GM12878 (cell line): Measurements from ENCODE around the gene SETD1A. TPM values are rescaled to one million over a fixed set of nuclear protein-coding genes. Genes with fewer than 3 reads are reported as not detected.

Source experiments
- CHD2 ChIP-seq: IDR thresholded peaks from 2 replicates; pipeline ENCODE4 v1.6.1; 2011; ENCODE audit warnings: low read depth, low read length, improper control_type of control experiment, borderline replicate concordance
- polyA plus RNA-seq, 11 experiments: library from polyadenylated mRNA; depleted of rRNA in 4 of 11; unstranded in 6 of 11; stranded (reverse) in 5 of 11; fragments of >200 nt; fragmentation: Nextera tagmentation in 4 of 11; fragmentation: Illumina TruSeq in 1 of 11; extraction: Ambion mirVana in 4 of 11; extraction: Trizol in 1 of 11; gene quantifications; 1 replicate in 1 of 11; 2 replicates in 10 of 11; pipeline versions ENCODE4 v1.2.1 to v1.2.3, GENCODE V29; 2011 to 2016; ENCODE audit warnings: inconsistent platforms in 2 of 11, missing spikeins in 2 of 11, low read depth in 1 of 11
- small RNA-seq: library from RNA; depleted of rRNA; stranded (forward); fragments of <200 nt; gene quantifications from one replicate; pipeline ENCODE3, GENCODE V24; 2014
- total RNA-seq, 4 experiments: library from RNA; depleted of rRNA in 3 of 4; stranded (reverse); fragments of >200 nt in 3 of 4; fragmentation: Illumina TruSeq in 1 of 4; extraction: Trizol in 1 of 4; gene quantifications; 2 replicates each; pipeline versions ENCODE4 v1.2.1 to v1.2.3, GENCODE V29; 2013 to 2021

Gene SETD1A
- total and polyA plus RNA-seq, 10 of the 15 experiments (the other 5 are each of a cell fraction or from before 2014, with no cell fraction given), result 0.02 to 25.9 (median 4.9) TPM

GRCh38 chr16:31033709-31034492 lies 76.3 kb downstream of the SETD1A start (continued):
- no peak for TF ChIP-seq CHD2

Small RNA genes within 50 kb of the gene (small RNA-seq; reads per million reads assigned to genes)
- gene AC135048.1, result not detected

Other genes with a start within 250 kb of the SETD1A start
Only the 7 nearest of the 21 such genes appear.
- gene BCL7C, start 63.7 kb upstream of the SETD1A start, total RNA-seq (2014; rRNA removed), result 21.7 and 30.5 TPM in 2 replicates
- 9.0 and 12.0 TPM in 2 replicates for gene BCL7C, start 63.7 kb upstream of the SETD1A start, total RNA-seq (2014; rRNA removed; fragmentation: Illumina TruSeq; extraction: Trizol)
- 20.2 and 20.3 TPM in 2 replicates for gene BCL7C, start 63.7 kb upstream of the SETD1A start, total RNA-seq (2021)
- gene BCL7C, start 63.7 kb upstream of the SETD1A start, polyA plus RNA-seq (2011; rRNA removed), result 10.5 and 15.3 TPM in 2 replicates
- 2.6 and 8.5 TPM in 2 replicates for gene BCL7C, start 63.7 kb upstream of the SETD1A start, polyA plus RNA-seq (2014; fragmentation: Illumina TruSeq; extraction: Trizol)
- gene BCL7C, start 63.7 kb upstream of the SETD1A start, polyA plus RNA-seq (2014; fragmentation: Nextera tagmentation; extraction: Ambion mirVana), result 1 to 10 TPM; 1.1 to 2.1 TPM
- 28.1 and 37.3 TPM in 2 replicates for gene BCL7C, start 63.7 kb upstream of the SETD1A start, polyA plus RNA-seq (2014; rRNA removed)
- gene BCL7C, start 63.7 kb upstream of the SETD1A start, polyA plus RNA-seq (2016; fragmentation: Nextera tagmentation; extraction: Ambion mirVana), result 10 to 100 TPM in 1 of 2 experiments, 1 to 10 TPM in 1; 9.7 to 26.6 TPM
- gene CTF1, start 61.1 kb upstream of the SETD1A start, total RNA-seq (2014; rRNA removed), result 0.05 and 0.11 TPM in 2 replicates
- 0.09 and 0.14 TPM in 2 replicates for gene CTF1, start 61.1 kb upstream of the SETD1A start, total RNA-seq (2014; rRNA removed; fragmentation: Illumina TruSeq; extraction: Trizol)
- gene CTF1, start 61.1 kb upstream of the SETD1A start, total RNA-seq (2021), result 0.45 and 0.46 TPM in 2 replicates
- 0.11 TPM in 1 of 2 replicates, not detected in the other for gene CTF1, start 61.1 kb upstream of the SETD1A start, polyA plus RNA-seq (2011; rRNA removed)
- 0.16 TPM in 1 of 2 replicates, not detected in the other for gene CTF1, start 61.1 kb upstream of the SETD1A start, polyA plus RNA-seq (2014; fragmentation: Illumina TruSeq; extraction: Trizol)
- gene CTF1, start 61.1 kb upstream of the SETD1A start, polyA plus RNA-seq (2014; fragmentation: Nextera tagmentation; extraction: Ambion mirVana), result under 1 TPM in 1 of 2 experiments, not detected in 1; 0.04 TPM
- 0.22 and 0.34 TPM in 2 replicates for gene CTF1, start 61.1 kb upstream of the SETD1A start, polyA plus RNA-seq (2014; rRNA removed)
- gene CTF1, start 61.1 kb upstream of the SETD1A start, polyA plus RNA-seq (2016; fragmentation: Nextera tagmentation; extraction: Ambion mirVana), result not detected
- gene FBXL19, start 34.2 kb upstream of the SETD1A start, total RNA-seq (2014; rRNA removed), result 19.8 and 23.6 TPM in 2 replicates
- 6.2 and 6.8 TPM in 2 replicates for gene FBXL19, start 34.2 kb upstream of the SETD1A start, total RNA-seq (2014; rRNA removed; fragmentation: Illumina TruSeq; extraction: Trizol)
- gene FBXL19, start 34.2 kb upstream of the SETD1A start, total RNA-seq (2021), result 27.5 and 32.1 TPM in 2 replicates
- 4.7 and 11.5 TPM in 2 replicates for gene FBXL19, start 34.2 kb upstream of the SETD1A start, polyA plus RNA-seq (2011; rRNA removed)
- 1.5 and 3.8 TPM in 2 replicates for gene FBXL19, start 34.2 kb upstream of the SETD1A start, polyA plus RNA-seq (2014; fragmentation: Illumina TruSeq; extraction: Trizol)
- gene FBXL19, start 34.2 kb upstream of the SETD1A start, polyA plus RNA-seq (2014; fragmentation: Nextera tagmentation; extraction: Ambion mirVana), result under 1 TPM in 1 of 2 experiments, not detected in 1; 0.02 TPM
- gene FBXL19, start 34.2 kb upstream of the SETD1A start, polyA plus RNA-seq (2014; rRNA removed), result 15.5 and 18.7 TPM in 2 replicates
- gene FBXL19, start 34.2 kb upstream of the SETD1A start, polyA plus RNA-seq (2016; fragmentation: Nextera tagmentation; extraction: Ambion mirVana), result under 1 TPM; 0.66 TPM
- 19.5 and 22.4 TPM in 2 replicates for gene ORAI3, start 8.7 kb upstream of the SETD1A start, total RNA-seq (2014; rRNA removed)
- 7.0 and 7.2 TPM in 2 replicates for gene ORAI3, start 8.7 kb upstream of the SETD1A start, total RNA-seq (2014; rRNA removed; fragmentation: Illumina TruSeq; extraction: Trizol)
- gene ORAI3, start 8.7 kb upstream of the SETD1A start, total RNA-seq (2021), result 17.3 TPM in 2 replicates
- gene ORAI3, start 8.7 kb upstream of the SETD1A start, polyA plus RNA-seq (2011; rRNA removed), result 8.3 and 15.2 TPM in 2 replicates
- gene ORAI3, start 8.7 kb upstream of the SETD1A start, polyA plus RNA-seq (2014; fragmentation: Illumina TruSeq; extraction: Trizol), result 5.6 and 8.6 TPM in 2 replicates
- gene ORAI3, start 8.7 kb upstream of the SETD1A start, polyA plus RNA-seq (2014; fragmentation: Nextera tagmentation; extraction: Ambion mirVana), result 1 to 10 TPM; 3.4 to 8.5 TPM
- 18.6 and 19.7 TPM in 2 replicates for gene ORAI3, start 8.7 kb upstream of the SETD1A start, polyA plus RNA-seq (2014; rRNA removed)
- gene ORAI3, start 8.7 kb upstream of the SETD1A start, polyA plus RNA-seq (2016; fragmentation: Nextera tagmentation; extraction: Ambion mirVana), result 10 to 100 TPM; 21.3 to 21.9 TPM
- 1.0 and 1.3 TPM in 2 replicates for gene HSD3B7, start 27.5 kb downstream of the SETD1A start, total RNA-seq (2014; rRNA removed)
- 0.18 and 0.32 TPM in 2 replicates for gene HSD3B7, start 27.5 kb downstream of the SETD1A start, total RNA-seq (2014; rRNA removed; fragmentation: Illumina TruSeq; extraction: Trizol)
- 1.1 and 1.3 TPM in 2 replicates for gene HSD3B7, start 27.5 kb downstream of the SETD1A start, total RNA-seq (2021)
- 0.27 and 0.65 TPM in 2 replicates for gene HSD3B7, start 27.5 kb downstream of the SETD1A start, polyA plus RNA-seq (2011; rRNA removed)
- 0.17 and 0.48 TPM in 2 replicates for gene HSD3B7, start 27.5 kb downstream of the SETD1A start, polyA plus RNA-seq (2014; fragmentation: Illumina TruSeq; extraction: Trizol)
- under 1 TPM; 0.18 to 0.40 TPM for gene HSD3B7, start 27.5 kb downstream of the SETD1A start, polyA plus RNA-seq (2014; fragmentation: Nextera tagmentation; extraction: Ambion mirVana)
- gene HSD3B7, start 27.5 kb downstream of the SETD1A start, polyA plus RNA-seq (2014; rRNA removed), result 1.5 and 1.8 TPM in 2 replicates
- under 1 TPM in 1 of 2 experiments, not detected in 1; 0.46 TPM for gene HSD3B7, start 27.5 kb downstream of the SETD1A start, polyA plus RNA-seq (2016; fragmentation: Nextera tagmentation; extraction: Ambion mirVana)
- gene STX1B, start 52.9 kb downstream of the SETD1A start, total RNA-seq (2014; rRNA removed), result 0.56 and 1.9 TPM in 2 replicates
- gene STX1B, start 52.9 kb downstream of the SETD1A start, total RNA-seq (2014; rRNA removed; fragmentation: Illumina TruSeq; extraction: Trizol), result 1.5 and 2.3 TPM in 2 replicates
- 2.2 and 2.4 TPM in 2 replicates for gene STX1B, start 52.9 kb downstream of the SETD1A start, total RNA-seq (2021)
- gene STX1B, start 52.9 kb downstream of the SETD1A start, polyA plus RNA-seq (2011; rRNA removed), result 1.7 and 2.0 TPM in 2 replicates
- 1.5 and 3.3 TPM in 2 replicates for gene STX1B, start 52.9 kb downstream of the SETD1A start, polyA plus RNA-seq (2014; fragmentation: Illumina TruSeq; extraction: Trizol)
- gene STX1B, start 52.9 kb downstream of the SETD1A start, polyA plus RNA-seq (2014; fragmentation: Nextera tagmentation; extraction: Ambion mirVana), result under 1 TPM; 0.22 to 0.66 TPM
- gene STX1B, start 52.9 kb downstream of the SETD1A start, polyA plus RNA-seq (2014; rRNA removed), result 2.5 and 3.1 TPM in 2 replicates
- gene STX1B, start 52.9 kb downstream of the SETD1A start, polyA plus RNA-seq (2016; fragmentation: Nextera tagmentation; extraction: Ambion mirVana), result under 1 TPM; 0.29 to 0.71 TPM
- gene STX4, start 75.8 kb downstream of the SETD1A start, total RNA-seq (2014; rRNA removed), result 13.8 and 14.0 TPM in 2 replicates
- gene STX4, start 75.8 kb downstream of the SETD1A start, total RNA-seq (2014; rRNA removed; fragmentation: Illumina TruSeq; extraction: Trizol), result 14.9 and 16.3 TPM in 2 replicates
- gene STX4, start 75.8 kb downstream of the SETD1A start, total RNA-seq (2021), result 37.6 and 41.9 TPM in 2 replicates
- gene STX4, start 75.8 kb downstream of the SETD1A start, polyA plus RNA-seq (2011; rRNA removed), result 22.2 and 36.0 TPM in 2 replicates
- 16.2 and 22.0 TPM in 2 replicates for gene STX4, start 75.8 kb downstream of the SETD1A start, polyA plus RNA-seq (2014; fragmentation: Illumina TruSeq; extraction: Trizol)
- 1 to 10 TPM; 3.3 to 8.5 TPM for gene STX4, start 75.8 kb downstream of the SETD1A start, polyA plus RNA-seq (2014; fragmentation: Nextera tagmentation; extraction: Ambion mirVana)
- gene STX4, start 75.8 kb downstream of the SETD1A start, polyA plus RNA-seq (2014; rRNA removed), result 31.8 and 33.3 TPM in 2 replicates
- 10 to 100 TPM; 23.2 to 25.1 TPM for gene STX4, start 75.8 kb downstream of the SETD1A start, polyA plus RNA-seq (2016; fragmentation: Nextera tagmentation; extraction: Ambion mirVana)